ENCODE measurements around the gene TMEM87A. TPM values are rescaled to one million over a fixed set of nuclear protein-coding genes. Genes with fewer than 3 reads are reported as not detected.

Gene TMEM87A
- total RNA-seq, 1 donor from 2014 or later = 49.5 TPM

- peaks cover 53% of the 10 kb centered on the region for H3K4me1 Mint-ChIP-seq (ENCODE audit: low read depth)
Measured at GRCh38 chr15:42270996-42271395, 2.2 kb downstream of the TMEM87A start.

GRCh38 chr15:42270551-42270950 lies 2.7 kb downstream of the TMEM87A start:
- Mint-ChIP-seq H3K9me3 (ENCODE audit: low read depth) (no peaks in the 10 kb centered on the region), H3K27ac (ENCODE audit: unreplicated experiment) (peak overlapping the region; percentile 22), H3K4me3 (ENCODE audit: unreplicated experiment) (peak overlapping the region; percentile 26), H3K27me3 (ENCODE audit: low read depth) (no peaks in the 10 kb centered on the region), H3K36me3 (ENCODE audit: low read depth) (peaks cover 10% of the 10 kb centered on the region), H3K4me1 (ENCODE audit: low read depth) (peaks cover 49% of the 10 kb centered on the region)
- DNase-seq (ENCODE audit: low spot score) = no peak
- TF ChIP-seq CTCF (IDR thresholded peaks at IDR 0.05) = no peak

More at GRCh38 chr15:42270996-42271395, 2.2 kb downstream of the TMEM87A start:
- TF ChIP-seq CTCF (IDR thresholded peaks at IDR 0.05) = no peak
- Mint-ChIP-seq H3K27me3 (ENCODE audit: low read depth) (no peaks in the 10 kb centered on the region), H3K9me3 (ENCODE audit: low read depth) (no peaks in the 10 kb centered on the region), H3K4me3 (ENCODE audit: unreplicated experiment) (peak overlapping the region; percentile 26), H3K27ac (ENCODE audit: unreplicated experiment) (peak overlapping the region; percentile 49), H3K36me3 (ENCODE audit: low read depth) (peaks cover 5% of the 10 kb centered on the region)
- DNase-seq (ENCODE audit: low spot score) = no peak

- no peak overlapping the region for H3K27ac Mint-ChIP-seq (ENCODE audit: unreplicated experiment)
- TF ChIP-seq CTCF (IDR thresholded peaks at IDR 0.05) = no peak
- H3K9me3 Mint-ChIP-seq (ENCODE audit: low read depth) = no peaks in the 10 kb centered on the region
- H3K27me3 Mint-ChIP-seq (ENCODE audit: low read depth) = no peaks in the 10 kb centered on the region
- peaks cover 27% of the 10 kb centered on the region for H3K4me1 Mint-ChIP-seq (ENCODE audit: low read depth)
- no peak overlapping the region for H3K4me3 Mint-ChIP-seq (ENCODE audit: unreplicated experiment)
- H3K36me3 Mint-ChIP-seq (ENCODE audit: low read depth) = peaks cover 30% of the 10 kb centered on the region
- DNase-seq (ENCODE audit: low spot score) = no peak
Measured at GRCh38 chr15:42267286-42267685, 5.9 kb downstream of the TMEM87A start.

GRCh38 chr15:42264795-42265194 lies 8.4 kb downstream of the TMEM87A start:
- H3K4me3 Mint-ChIP-seq (ENCODE audit: unreplicated experiment) = no peak overlapping the region
- peaks cover 42% of the 10 kb centered on the region for H3K36me3 Mint-ChIP-seq (ENCODE audit: low read depth)
- no peak for TF ChIP-seq CTCF (IDR thresholded peaks at IDR 0.05)
- no peak overlapping the region for H3K27ac Mint-ChIP-seq (ENCODE audit: unreplicated experiment)
- no peaks in the 10 kb centered on the region for H3K27me3 Mint-ChIP-seq (ENCODE audit: low read depth)
- H3K4me1 Mint-ChIP-seq (ENCODE audit: low read depth) = peaks cover 4% of the 10 kb centered on the region
- no peaks in the 10 kb centered on the region for H3K9me3 Mint-ChIP-seq (ENCODE audit: low read depth)
- DNase-seq (ENCODE audit: low spot score) = no peak

DNA sequence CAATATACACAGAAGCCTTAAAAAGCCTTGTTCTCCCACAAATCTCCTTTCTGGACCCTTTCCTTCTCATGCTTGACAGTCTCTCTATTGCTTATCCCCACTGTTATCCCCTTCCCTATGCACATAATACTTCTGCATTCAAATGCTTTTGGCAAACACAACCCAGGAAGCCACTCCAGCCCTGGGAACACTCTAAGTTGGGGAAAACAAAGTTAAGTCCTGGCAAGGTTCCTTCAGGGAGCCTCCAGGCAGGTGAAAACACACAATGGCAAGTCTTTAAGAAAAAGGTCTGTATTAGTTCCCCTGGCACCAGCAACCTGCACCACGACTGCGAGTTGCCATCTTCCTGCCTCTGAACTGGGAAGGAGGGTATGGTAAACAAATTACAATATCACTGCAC lies 19.9 kb downstream of the TMEM87A start:
- no peaks in the 10 kb centered on the region for H3K27me3 Mint-ChIP-seq (ENCODE audit: low read depth)
- H3K9me3 Mint-ChIP-seq (ENCODE audit: low read depth) = peaks cover 26% of the 10 kb centered on the region
- TF ChIP-seq CTCF (IDR thresholded peaks at IDR 0.05) = no peak
- peaks cover 51% of the 10 kb centered on the region for H3K36me3 Mint-ChIP-seq (ENCODE audit: low read depth)
- no peak overlapping the region for H3K4me3 Mint-ChIP-seq (ENCODE audit: unreplicated experiment)
- no peak for DNase-seq (ENCODE audit: low spot score)
- H3K4me1 Mint-ChIP-seq (ENCODE audit: low read depth) = no peaks in the 10 kb centered on the region
- H3K27ac Mint-ChIP-seq (ENCODE audit: unreplicated experiment) = no peak overlapping the region
